K562 (cell line): ENCODE results near the gene HCRT.

Source experiments
- RAD21 ChIP-seq, 2 experiments: fragments of 250-450 bp in 1 of 2; fragments of 450-650 bp in 1 of 2; sonication (Bioruptor Pico) in 1 of 2; formaldehyde crosslinking in 1 of 2; IDR thresholded peaks in 1 of 2; conservative IDR thresholded peaks in 1 of 2; 2 replicates each; pipeline versions ENCODE4 v1.4.0 to v1.8.0; 2020 to 2022; ENCODE audit warnings: mild to moderate bottlenecking in 2 of 2, moderate library complexity in 1 of 2
- ZNF551 ChIP-seq: fragments of 250-450 bp; sonication (Bioruptor Pico); IDR thresholded peaks from 2 replicates; pipeline ENCODE4 v1.5.0; 2021; ENCODE audit warnings: mild to moderate bottlenecking, moderate library complexity

GRCh38 chr17:42199416-42200011, 14.3 kb upstream of the HCRT start:
- no peak for TF ChIP-seq RAD21 (CRISPR knock-in tag; conservative IDR thresholded peaks at IDR 0.05 in 1 of 2, IDR thresholded peaks at IDR 0.05 in 1 of 2)
- TF ChIP-seq ZNF551 = no peak
